OCI-LY1 (cell line): ENCODE measurements around the gene PIGC.

Source experiments
- H2AFZ ChIP-seq: fragments of 200-600 bp; sonication (generic), shearing (Covaris generic); 2 replicates; pipeline ENCODE4 v1.6.0; 2014; ENCODE audit warnings: antibody characterized with exemption, mild to moderate bottlenecking, low read length
- H3F3A ChIP-seq: fragments of 200-600 bp; sonication (generic), shearing (Covaris generic); 2 replicates; pipeline ENCODE4 v1.6.0; 2014; ENCODE audit warnings: mild to moderate bottlenecking, antibody characterized with exemption, low read length, moderate library complexity; ENCODE audit not compliant: insufficient read depth
- H3K27ac ChIP-seq: fragments of 200-600 bp; sonication (generic); 2 replicates; pipeline ENCODE4 v1.5.1; 2014; ENCODE audit warnings: low read length, mixed run types, mild to moderate bottlenecking, low read depth; ENCODE audit not compliant: poor library complexity, severe bottlenecking
- H3K27me3 ChIP-seq: fragments of 200-600 bp; sonication (generic); 2 replicates; pipeline ENCODE4 v1.6.0; 2014; ENCODE audit warnings: antibody characterized with exemption, mild to moderate bottlenecking, low read length, moderate library complexity; ENCODE audit not compliant: insufficient read depth
- H3K36me3 ChIP-seq: fragments of 200-600 bp; sonication (generic); 2 replicates; pipeline ENCODE4 v1.6.1; 2014; ENCODE audit warnings: mild to moderate bottlenecking, antibody characterized with exemption, low read length, moderate library complexity, mixed read lengths; ENCODE audit not compliant: insufficient read depth
- H3K4me1 ChIP-seq: fragments of 200-600 bp; sonication (generic); 2 replicates; pipeline ENCODE4 v1.5.1; 2014; ENCODE audit warnings: mild to moderate bottlenecking, low read length, moderate library complexity; ENCODE audit not compliant: insufficient read depth, severe bottlenecking
- H3K4me2 ChIP-seq: fragments of 200-600 bp; sonication (generic), shearing (Covaris generic); 2 replicates; pipeline ENCODE4 v1.6.1; 2014; ENCODE audit warnings: low read length
- H3K4me3 ChIP-seq: fragments of 200-600 bp; sonication (generic); 2 replicates; pipeline ENCODE4 v1.5.1; 2014; ENCODE audit warnings: low read length, low read depth, mild to moderate bottlenecking, mixed read lengths; ENCODE audit not compliant: poor library complexity, severe bottlenecking
- H3K79me2 ChIP-seq: fragments of 200-600 bp; shearing (Covaris generic); 2 replicates; pipeline ENCODE4 v1.6.1; 2016; ENCODE audit warnings: mixed run types, low read length, mixed read lengths; ENCODE audit not compliant: insufficient read depth
- H3K9ac ChIP-seq: fragments of 200-600 bp; sonication (generic), shearing (Covaris generic); 2 replicates; pipeline ENCODE4 v1.6.1; 2014; ENCODE audit warnings: mild to moderate bottlenecking, low read length, mixed read lengths
- H3K9me2 ChIP-seq: fragments of 200-600 bp; sonication (generic), shearing (Covaris generic); 2 replicates; pipeline ENCODE4 v1.6.1; 2014; ENCODE audit warnings: low read depth, mild to moderate bottlenecking, low read length, mixed read lengths
- H3K9me3 ChIP-seq: fragments of 200-600 bp; shearing (Covaris generic); 2 replicates; pipeline ENCODE4 v1.6.1; 2014; ENCODE audit warnings: low read length, mixed read lengths
- H4K20me1 ChIP-seq: fragments of 200-600 bp; sonication (generic), shearing (Covaris generic); 2 replicates; pipeline ENCODE4 v1.6.0; 2016; ENCODE audit warnings: mild to moderate bottlenecking, low read length; ENCODE audit not compliant: insufficient read depth
- EZH2 ChIP-seq: fragments of 200-600 bp; sonication (generic), shearing (Covaris generic); IDR thresholded peaks from 2 replicates; pipeline ENCODE4 v1.8.0; 2017; ENCODE audit warnings: borderline replicate concordance, mixed run types, mild to moderate bottlenecking, antibody characterized with exemption, low read length, moderate library complexity, mixed read lengths
- TF ChIP-seq, protein P1 (sequence below): fragments of 200-600 bp; sonication (generic), shearing (Covaris generic); IDR thresholded peaks from 2 replicates; pipeline ENCODE4 v1.5.1; 2017; ENCODE audit warnings: mild to moderate bottlenecking, antibody characterized with exemption, low read length, moderate library complexity, mixed read lengths

The PIGC gene

DNA sequence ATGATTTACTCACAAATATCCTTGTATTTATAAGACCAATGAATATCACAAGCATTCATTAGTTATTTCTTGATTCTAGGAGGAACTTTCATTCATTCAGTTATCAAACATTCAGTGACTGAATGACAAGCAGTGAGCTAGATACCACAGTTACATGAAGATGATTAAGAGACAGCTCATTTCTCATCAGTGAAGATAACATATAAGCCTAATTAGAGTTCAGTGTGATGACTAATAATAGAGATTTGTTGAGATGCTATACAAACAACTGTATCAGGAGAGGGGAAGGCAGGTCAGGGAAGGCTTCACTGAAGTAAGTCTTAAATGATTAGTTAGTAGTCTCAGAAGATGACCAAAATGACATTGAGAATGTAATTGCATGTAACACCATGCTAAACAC, 38.0 kb downstream of the PIGC start:
- Histone ChIP-seq H3K27me3 (no peaks in the 10 kb centered on the region), H3K9me2 (no peaks in the 10 kb centered on the region), H3K9me3 (no peaks in the 10 kb centered on the region), H4K20me1 (no peaks in the 10 kb centered on the region), H3K4me1 (no peaks in the 10 kb centered on the region), H3K4me2 (no peak overlapping the region), H3K79me2 (no peaks in the 10 kb centered on the region), H2AFZ (no peak overlapping the region), H3K4me3 (no peak overlapping the region), H3K36me3 (no peaks in the 10 kb centered on the region), H3F3A (no peaks in the 10 kb centered on the region), H3K27ac (no peak overlapping the region), H3K9ac (no peak overlapping the region)
- TF ChIP-seq, protein P1, sequence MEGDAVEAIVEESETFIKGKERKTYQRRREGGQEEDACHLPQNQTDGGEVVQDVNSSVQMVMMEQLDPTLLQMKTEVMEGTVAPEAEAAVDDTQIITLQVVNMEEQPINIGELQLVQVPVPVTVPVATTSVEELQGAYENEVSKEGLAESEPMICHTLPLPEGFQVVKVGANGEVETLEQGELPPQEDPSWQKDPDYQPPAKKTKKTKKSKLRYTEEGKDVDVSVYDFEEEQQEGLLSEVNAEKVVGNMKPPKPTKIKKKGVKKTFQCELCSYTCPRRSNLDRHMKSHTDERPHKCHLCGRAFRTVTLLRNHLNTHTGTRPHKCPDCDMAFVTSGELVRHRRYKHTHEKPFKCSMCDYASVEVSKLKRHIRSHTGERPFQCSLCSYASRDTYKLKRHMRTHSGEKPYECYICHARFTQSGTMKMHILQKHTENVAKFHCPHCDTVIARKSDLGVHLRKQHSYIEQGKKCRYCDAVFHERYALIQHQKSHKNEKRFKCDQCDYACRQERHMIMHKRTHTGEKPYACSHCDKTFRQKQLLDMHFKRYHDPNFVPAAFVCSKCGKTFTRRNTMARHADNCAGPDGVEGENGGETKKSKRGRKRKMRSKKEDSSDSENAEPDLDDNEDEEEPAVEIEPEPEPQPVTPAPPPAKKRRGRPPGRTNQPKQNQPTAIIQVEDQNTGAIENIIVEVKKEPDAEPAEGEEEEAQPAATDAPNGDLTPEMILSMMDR, result no peak
- TF ChIP-seq EZH2, result no peak

DNA sequence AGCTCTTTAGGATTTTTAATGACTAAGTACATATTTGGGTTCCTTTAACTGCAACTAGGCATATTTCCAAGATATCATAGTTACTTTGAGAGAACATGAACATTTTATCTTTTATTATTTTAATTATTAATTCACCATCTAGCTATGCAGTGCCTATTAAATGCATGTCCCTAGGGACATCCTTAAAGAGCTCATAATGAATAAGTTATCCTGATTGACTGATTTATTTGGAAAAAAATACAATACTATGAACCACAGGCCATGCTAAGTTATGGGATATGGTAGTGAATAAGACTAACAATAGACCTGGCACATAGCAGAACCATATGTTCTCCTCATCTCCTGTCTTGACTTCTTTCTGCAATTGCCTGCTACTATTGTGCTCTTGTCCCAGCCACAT, 39.7 kb downstream of the PIGC start:
- H3K9ac ChIP-seq, result no peak overlapping the region
- no peak overlapping the region for H3K4me3 ChIP-seq
- H4K20me1 ChIP-seq, result no peaks in the 10 kb centered on the region
- H3K27me3 ChIP-seq, result no peaks in the 10 kb centered on the region
- H3K9me2 ChIP-seq, result no peaks in the 10 kb centered on the region
- H2AFZ ChIP-seq, result no peak overlapping the region
- H3K36me3 ChIP-seq, result no peaks in the 10 kb centered on the region
- H3F3A ChIP-seq, result no peaks in the 10 kb centered on the region
- H3K79me2 ChIP-seq, result no peaks in the 10 kb centered on the region
- no peak overlapping the region for H3K27ac ChIP-seq
- TF ChIP-seq EZH2, result no peak
- TF ChIP-seq, protein P1, result no peak
- no peak overlapping the region for H3K4me2 ChIP-seq
- H3K4me1 ChIP-seq, result peaks cover 3% of the 10 kb centered on the region
- no peaks in the 10 kb centered on the region for H3K9me3 ChIP-seq

DNA sequence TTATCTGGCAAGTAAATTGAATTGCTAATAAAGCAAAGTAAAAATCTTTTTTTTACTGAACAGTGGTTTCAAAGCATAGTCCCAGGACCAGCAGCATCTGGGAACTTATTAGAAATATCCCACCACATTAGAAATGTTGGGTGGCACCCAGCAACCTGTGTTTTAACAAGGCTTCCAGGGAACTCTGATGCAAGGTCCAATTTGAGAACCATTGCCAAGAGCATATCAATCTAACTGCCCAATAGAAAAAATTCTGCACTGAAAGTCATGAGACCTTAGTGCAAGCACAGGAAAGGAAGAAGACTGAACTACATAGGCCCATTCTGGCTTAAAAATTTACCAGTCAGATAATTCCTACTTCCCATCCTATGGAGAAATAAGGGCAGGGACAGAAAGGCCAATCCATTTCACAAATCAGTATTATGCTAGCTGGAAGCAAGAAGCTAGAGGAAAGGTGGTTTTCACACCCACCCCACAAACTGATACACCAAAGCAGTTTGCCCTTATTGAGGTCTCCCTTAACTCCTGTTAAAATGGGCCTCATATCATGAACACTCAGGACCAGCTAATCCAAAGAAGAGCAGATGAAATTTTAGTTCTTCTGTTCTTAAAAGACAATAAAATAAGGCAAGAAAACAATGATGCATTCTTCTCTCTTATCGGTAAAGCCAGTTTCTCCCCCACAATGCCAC, 40.8 kb downstream of the PIGC start:
- no peaks in the 10 kb centered on the region for H3K79me2 ChIP-seq
- H3K9me3 ChIP-seq, result no peaks in the 10 kb centered on the region
- H2AFZ ChIP-seq, result no peak overlapping the region
- H3K9me2 ChIP-seq, result no peaks in the 10 kb centered on the region
- no peak overlapping the region for H3K4me3 ChIP-seq
- H3K4me2 ChIP-seq, result no peak overlapping the region
- no peaks in the 10 kb centered on the region for H3K27me3 ChIP-seq
- H3K4me1 ChIP-seq, result peaks cover 14% of the 10 kb centered on the region
- no peaks in the 10 kb centered on the region for H3K36me3 ChIP-seq
- H4K20me1 ChIP-seq, result no peaks in the 10 kb centered on the region
- no peak overlapping the region for H3K9ac ChIP-seq
- H3K27ac ChIP-seq, result no peak overlapping the region
- no peaks in the 10 kb centered on the region for H3F3A ChIP-seq
- no peak for TF ChIP-seq EZH2
- TF ChIP-seq, protein P1, result no peak
